GM12892 (cell line): ENCODE measurements around the gene SPRYD4.

Experiments
- POLR2A ChIP-seq: IDR thresholded peaks from 2 replicates; pipeline ENCODE4 v1.6.1; 2011; ENCODE audit warnings: low read depth, low read length, control low read depth
- POLR2AphosphoS5 ChIP-seq: IDR thresholded peaks from 2 replicates; pipeline ENCODE4 v1.6.1; 2011; ENCODE audit warnings: low read depth, low read length, control low read depth

- TF ChIP-seq POLR2A: no peak
- no peak for TF ChIP-seq POLR2AphosphoS5
Measured at GRCh38 chr12:56521209-56521589, 52.8 kb downstream of the SPRYD4 start.
